Thyroid gland (tissue), 4 donors: ENCODE data around the gene DCDC2. TPM values are rescaled to one million over a fixed set of nuclear protein-coding genes. Genes with fewer than 3 reads are reported as not detected.

Source experiments
- DNase-seq, 2 donors: peaks; one replicate each; pipeline ENCODE4 v3.0.0-alpha.2; 2019
- H3K27ac ChIP-seq, 3 donors: fragments of 200-600 bp; sonication (generic); 1 replicate in 2 of 3; 2 replicates in 1 of 3; pipeline ENCODE4 v1.5.1; 2016 to 2019; ENCODE audit warnings: mild to moderate bottlenecking in 1 of 3, moderate library complexity in 1 of 3
- H3K27me3 ChIP-seq: fragments of 200-600 bp; sonication (generic); one replicate; pipeline ENCODE4 v1.5.1; 2019
- H3K36me3 ChIP-seq, 2 donors: fragments of 200-600 bp; sonication (generic); one replicate each; pipeline ENCODE4 v1.5.1; 2016 to 2019
- H3K4me1 ChIP-seq, 2 donors: fragments of 200-600 bp; sonication (generic); one replicate each; pipeline ENCODE4 v1.5.1; 2017 to 2019
- H3K4me3 ChIP-seq, 3 donors: fragments of 200-600 bp; sonication (generic); replicated peaks in 1 of 3; 1 replicate in 2 of 3; 2 replicates in 1 of 3; pipeline ENCODE4 v1.5.1; 2016; ENCODE audit warnings: mild to moderate bottlenecking in 1 of 3
- H3K9me3 ChIP-seq: fragments of 200-600 bp; sonication (generic); one replicate; pipeline ENCODE4 v1.5.1; 2017
- CTCF ChIP-seq, 6 experiments: fragments of 200-600 bp in 3 of 6; fragments of 450-650 bp in 3 of 6; sonication (generic) in 3 of 6; IDR thresholded peaks; one replicate each; pipeline ENCODE4 v1.5.1; 2016 to 2019; ENCODE audit warnings: antibody characterized with exemption in 6 of 6, mild to moderate bottlenecking in 2 of 6, inconsistent platforms in 1 of 6, moderate library complexity in 1 of 6
- POLR2A ChIP-seq, 2 donors: fragments of 450-650 bp; IDR thresholded peaks; one replicate each; pipeline ENCODE4 v1.6.1; 2017; ENCODE audit warnings: antibody characterized with exemption in 2 of 2, mild to moderate bottlenecking in 2 of 2, moderate library complexity in 1 of 2
- WGBS, 2 donors: methylation state at CpG; one replicate each; pipeline ENCODE4 v1.1.5; 2017; 5-methylcytosine and 5-hydroxymethylcytosine counted together
- intact Hi-C: fragments of 100-400 bp; cut with DNase I; formaldehyde crosslinking; loops from one replicate; pipeline ENCODE4 v1.15.1; 2023
- total RNA-seq, 4 donors: library from RNA; depleted of rRNA; stranded (reverse); fragments of >200 nt; gene quantifications; one replicate each; pipeline ENCODE4 v1.2.3, GENCODE V29; 2016

Gene DCDC2
- total RNA-seq, 4 donors from 2014 or later: 8.7 to 14.8 (median 12.3) TPM

GRCh38 chr6:24194978-24195700 lies 162.7 kb downstream of the DCDC2 start:
- TF ChIP-seq POLR2A (IDR thresholded peaks at IDR 0.05) (no peak), CTCF (IDR thresholded peaks at IDR 0.05) (no peak)
- Histone ChIP-seq H3K4me1 (no peaks in the 10 kb centered on the region), H3K27ac (no peak overlapping the region), H3K36me3 (no peaks in the 10 kb centered on the region), H3K4me3 (no peak overlapping the region), H3K27me3 (no peaks in the 10 kb centered on the region), H3K9me3 (no peaks in the 10 kb centered on the region)
- intact Hi-C loops: no loop called here
- 89 to 93% methylated on average over 2 of the region's 2 CpGs for WGBS, 2 donors
- no peak for DNase-seq

- no peak for TF ChIP-seq CTCF (IDR thresholded peaks at IDR 0.05)
- no peak for TF ChIP-seq POLR2A (IDR thresholded peaks at IDR 0.05)
- H3K36me3 ChIP-seq: no peaks in the 10 kb centered on the region
- H3K9me3 ChIP-seq: no peaks in the 10 kb centered on the region
- intact Hi-C loops: no loop called here
- no peak for DNase-seq
- H3K4me3 ChIP-seq: no peak overlapping the region
- no peaks in the 10 kb centered on the region for H3K4me1 ChIP-seq
- no peak overlapping the region for H3K27ac ChIP-seq
- no peaks in the 10 kb centered on the region for H3K27me3 ChIP-seq
These were observed 164.5 kb downstream of the DCDC2 start for GRCh38 chr6:24193364-24193763.

- no peak for TF ChIP-seq CTCF (IDR thresholded peaks at IDR 0.05)
- no peak for TF ChIP-seq POLR2A (IDR thresholded peaks at IDR 0.05)
- no peak overlapping the region for H3K4me3 ChIP-seq
- no peaks in the 10 kb centered on the region for H3K4me1 ChIP-seq
- no peaks in the 10 kb centered on the region for H3K36me3 ChIP-seq
- 46 to 48% methylated on average over 2 of the region's 2 CpGs for WGBS, 2 donors
- H3K27ac ChIP-seq: no peak overlapping the region
- DNase-seq: no peak
- no peaks in the 10 kb centered on the region for H3K27me3 ChIP-seq
- intact Hi-C loops: no loop called here
- H3K9me3 ChIP-seq: no peaks in the 10 kb centered on the region
These were observed 166.5 kb downstream of the DCDC2 start for GRCh38 chr6:24191346-24191745.

GRCh38 chr6:24188578-24189080 lies 169.2 kb downstream of the DCDC2 start:
- no peak overlapping the region for H3K4me3 ChIP-seq
- intact Hi-C loops: no loop called here
- no peaks in the 10 kb centered on the region for H3K27me3 ChIP-seq
- H3K27ac ChIP-seq: no peak overlapping the region
- no peak for DNase-seq
- WGBS, 2 donors: 74 to 75% methylated on average over 8 of the region's 8 CpGs
- TF ChIP-seq CTCF (IDR thresholded peaks at IDR 0.05) (no peak), POLR2A (IDR thresholded peaks at IDR 0.05) (no peak)
- no peaks in the 10 kb centered on the region for H3K4me1 ChIP-seq
- H3K36me3 ChIP-seq: no peaks in the 10 kb centered on the region
- H3K9me3 ChIP-seq: no peaks in the 10 kb centered on the region

GRCh38 chr6:24187965-24188577 lies 169.8 kb downstream of the DCDC2 start:
- no peaks in the 10 kb centered on the region for H3K27me3 ChIP-seq
- H3K4me1 ChIP-seq: no peaks in the 10 kb centered on the region
- intact Hi-C loops: no loop called here
- no peaks in the 10 kb centered on the region for H3K9me3 ChIP-seq
- no peak for DNase-seq
- no peak for TF ChIP-seq POLR2A (IDR thresholded peaks at IDR 0.05)
- no peak for TF ChIP-seq CTCF (IDR thresholded peaks at IDR 0.05)
- no peak overlapping the region for H3K27ac ChIP-seq
- no peak overlapping the region for H3K4me3 ChIP-seq
- no peaks in the 10 kb centered on the region for H3K36me3 ChIP-seq
